HG03060 (cell line): Measurements from ENCODE around the gene KLHL34.

Experiments used
- ATAC-seq: cut with Tn5 transposase; IDR thresholded peaks from one replicate; pipeline ENCODE4 v1.9.1; 2021; ENCODE audit warnings: low read depth, moderate number of reproducible peaks; ENCODE audit not compliant: unreplicated experiment

KLHL34 gene

GRCh38 chrX:21658152-21658737, at the start of gene KLHL34:
TSS of gene KLHL34 (minus strand) at chrX:21658330. CDS start at chrX:21657788, 542 bp downstream.
- ATAC-seq = no peak

GRCh38 chrX:21705225-21705624, 47.1 kb upstream of the KLHL34 start:
- ATAC-seq = no peak

GRCh38 chrX:21702725-21703124, 44.6 kb upstream of the KLHL34 start:
- no peak for ATAC-seq

- no peak for ATAC-seq
These were observed 42.8 kb upstream of the KLHL34 start for GRCh38 chrX:21700967-21701366.

- ATAC-seq = no peak
These were observed 42.1 kb upstream of the KLHL34 start for GRCh38 chrX:21700275-21700674.

- no peak for ATAC-seq
These were observed 41.0 kb upstream of the KLHL34 start for GRCh38 chrX:21699136-21699535.

GRCh38 chrX:21698272-21698671, 40.1 kb upstream of the KLHL34 start:
- ATAC-seq = no peak

GRCh38 chrX:21691512-21692018, 33.4 kb upstream of the KLHL34 start:
- no peak for ATAC-seq

GRCh38 chrX:21683941-21684340, 25.8 kb upstream of the KLHL34 start:
- no peak for ATAC-seq

- no peak for ATAC-seq
These were observed 20.0 kb upstream of the KLHL34 start for GRCh38 chrX:21678048-21678612.

GRCh38 chrX:21675931-21676330, 17.8 kb upstream of the KLHL34 start:
- no peak for ATAC-seq

- ATAC-seq = no peak
These were observed 16.5 kb upstream of the KLHL34 start for GRCh38 chrX:21674430-21675186.

GRCh38 chrX:21666679-21667078, 8.5 kb upstream of the KLHL34 start:
- no peak for ATAC-seq

GRCh38 chrX:21666252-21666651, 8.1 kb upstream of the KLHL34 start:
- ATAC-seq = no peak

- no peak for ATAC-seq
These were observed 4.6 kb upstream of the KLHL34 start for GRCh38 chrX:21662761-21663160.

GRCh38 chrX:21661316-21661715, 3.2 kb upstream of the KLHL34 start:
- no peak for ATAC-seq

GRCh38 chrX:21660156-21660555, 2.0 kb upstream of the KLHL34 start:
- ATAC-seq = no peak

GRCh38 chrX:21659320-21659719, 1.2 kb upstream of the KLHL34 start:
- ATAC-seq = no peak

GRCh38 chrX:21658746-21659145, 616 bp upstream of the KLHL34 start:
- no peak for ATAC-seq

- ATAC-seq = no peak
These were observed 595 bp downstream of the KLHL34 start for GRCh38 chrX:21657318-21658151.
